Measurements from ENCODE around the gene MYRF. TPM values are rescaled to one million over a fixed set of nuclear protein-coding genes. Genes with fewer than 3 reads are reported as not detected.

The MYRF gene
- total RNA-seq, 3 donors from 2014 or later, result 7.8 to 15.6 (median 10.2) TPM

GRCh38 chr11:61797263-61797944, 45.0 kb downstream of the MYRF start:
- Histone ChIP-seq H3K9me3 (no peaks in the 10 kb centered on the region), H3K4me1 (ENCODE audit: low read depth) (peaks cover 13% of the 10 kb centered on the region), H3K36me3 (ENCODE audit: low read depth) (no peaks in the 10 kb centered on the region), H3K4me3 (no peak overlapping the region)
- peak; percentile 49 for TF ChIP-seq CTCF (IDR thresholded peaks at IDR 0.05)
- DNase-seq (peak in 2 of 3 donors; percentile 61 to 92), ATAC-seq (peak; percentile 45)
- intact Hi-C loops (cut with DNase I, micrococcal nuclease), result no loop called here

- intact Hi-C loops (cut with DNase I, micrococcal nuclease), result loop anchor here in 1 of 2 donors (10.0 kb wide), 1 partner anchor 145 kb away; no protein-coding TSS in a partner anchor
- TF ChIP-seq CTCF (IDR thresholded peaks at IDR 0.05), result no peak
Measured at GRCh38 chr11:61799665-61800284, 47.3 kb downstream of the MYRF start.

GRCh38 chr11:61800331-61801281, 48.2 kb downstream of the MYRF start:
- no peak for DNase-seq
- Histone ChIP-seq H3K4me3 (no peak overlapping the region), H3K9me3 (no peaks in the 10 kb centered on the region), H3K36me3 (ENCODE audit: low read depth) (no peaks in the 10 kb centered on the region), H3K4me1 (ENCODE audit: low read depth) (no peaks in the 10 kb centered on the region)
- no peak for TF ChIP-seq CTCF (IDR thresholded peaks at IDR 0.05)
- intact Hi-C loops (cut with DNase I, micrococcal nuclease), result loop anchor here in 1 of 2 donors (10.0 kb wide), 1 partner anchor 144 kb away; no protein-coding TSS in a partner anchor
- ATAC-seq, result no peak

More at GRCh38 chr11:61799665-61800284, 47.3 kb downstream of the MYRF start:
- no peak for DNase-seq
- ATAC-seq, result no peak
- Histone ChIP-seq H3K4me3 (no peak overlapping the region), H3K4me1 (ENCODE audit: low read depth) (no peaks in the 10 kb centered on the region), H3K9me3 (no peaks in the 10 kb centered on the region), H3K36me3 (ENCODE audit: low read depth) (no peaks in the 10 kb centered on the region)

- H3K4me3 ChIP-seq, result no peak overlapping the region
- no peak for DNase-seq
- no peaks in the 10 kb centered on the region for H3K4me1 ChIP-seq (ENCODE audit: low read depth)
- ATAC-seq, result no peak
- no peaks in the 10 kb centered on the region for H3K36me3 ChIP-seq (ENCODE audit: low read depth)
- intact Hi-C loops (cut with DNase I, micrococcal nuclease), result loop anchor here in 1 of 2 donors (10.0 kb wide), 1 partner anchor 142 kb away; no protein-coding TSS in a partner anchor
- no peak for TF ChIP-seq CTCF (IDR thresholded peaks at IDR 0.05)
- no peaks in the 10 kb centered on the region for H3K9me3 ChIP-seq
Measured at GRCh38 chr11:61802605-61803004, 50.2 kb downstream of the MYRF start.

- H3K4me3 ChIP-seq, result no peak overlapping the region
- ATAC-seq, result no peak
- no peaks in the 10 kb centered on the region for H3K9me3 ChIP-seq
- intact Hi-C loops (cut with DNase I, micrococcal nuclease), result loop anchor here in 1 of 2 donors (10.0 kb wide), 1 partner anchor 141 kb away; no protein-coding TSS in a partner anchor
- no peaks in the 10 kb centered on the region for H3K4me1 ChIP-seq (ENCODE audit: low read depth)
- TF ChIP-seq CTCF (IDR thresholded peaks at IDR 0.05), result no peak
- H3K36me3 ChIP-seq (ENCODE audit: low read depth), result no peaks in the 10 kb centered on the region
- no peak for DNase-seq
Measured at GRCh38 chr11:61803889-61804647, 51.6 kb downstream of the MYRF start.

All from mucosa of descending colon (tissue), 3 donors.